HL-60/S4 (cell line): ENCODE measurements around the gene CHSY1.

ENCODE experiments used
- in situ Hi-C: fragments of 300-500 bp; cut with MboI; formaldehyde crosslinking; loops from 2 replicates; pipeline ENCODE4 v1.14.3; 2022; ENCODE audit warnings: low sequenced_read_pairs

The CHSY1 gene

GRCh38 chr15:101176625-101177024, 75.2 kb downstream of the CHSY1 start:
- in situ Hi-C loops, result no loop called here

- in situ Hi-C loops, result no loop called here
These were observed 76.4 kb downstream of the CHSY1 start for GRCh38 chr15:101175401-101175800.

- in situ Hi-C loops, result no loop called here
These were observed 77.5 kb downstream of the CHSY1 start for GRCh38 chr15:101174152-101174920.

GRCh38 chr15:101173233-101174119, 78.4 kb downstream of the CHSY1 start:
- in situ Hi-C loops, result no loop called here

GRCh38 chr15:101172501-101173071, 79.3 kb downstream of the CHSY1 start:
- in situ Hi-C loops, result no loop called here

- in situ Hi-C loops, result no loop called here
These were observed 79.9 kb downstream of the CHSY1 start for GRCh38 chr15:101171954-101172353.

GRCh38 chr15:101170568-101171350, 81.1 kb downstream of the CHSY1 start:
- in situ Hi-C loops, result no loop called here

GRCh38 chr15:101169495-101170071, 82.3 kb downstream of the CHSY1 start:
- in situ Hi-C loops, result no loop called here

GRCh38 chr15:101168898-101169494, 82.9 kb downstream of the CHSY1 start:
- in situ Hi-C loops, result no loop called here

- in situ Hi-C loops, result no loop called here
These were observed 83.4 kb downstream of the CHSY1 start for GRCh38 chr15:101168463-101168824.

GRCh38 chr15:101167753-101168462, 83.9 kb downstream of the CHSY1 start:
- in situ Hi-C loops, result no loop called here

GRCh38 chr15:101167411-101167752, 84.5 kb downstream of the CHSY1 start:
- in situ Hi-C loops, result no loop called here

GRCh38 chr15:101165905-101166471, 85.9 kb downstream of the CHSY1 start:
- in situ Hi-C loops, result no loop called here

GRCh38 chr15:101162701-101163483, 89.0 kb downstream of the CHSY1 start:
- in situ Hi-C loops, result no loop called here

GRCh38 chr15:101161656-101162055, 90.2 kb downstream of the CHSY1 start:
- in situ Hi-C loops, result no loop called here

- in situ Hi-C loops, result no loop called here
These were observed 91.7 kb downstream of the CHSY1 start for GRCh38 chr15:101159936-101160815.

GRCh38 chr15:101159096-101159935, 92.5 kb downstream of the CHSY1 start:
- in situ Hi-C loops, result no loop called here
